Fibroblast of lung (primary cell): Measurements from ENCODE around the gene CREBRF. TPM values are rescaled to one million over a fixed set of nuclear protein-coding genes. Genes with fewer than 3 reads are reported as not detected.

ENCODE experiments used
- DNase-seq, 2 donors: peaks; one replicate each; pipeline versions ENCODE4 v3.0.0 to v3.0.0-alpha.2; 2010; ENCODE audit warnings: low read depth in 2 of 2
- H2AFZ ChIP-seq: 2 replicates; pipeline ENCODE4 v1.5.1; 2012; ENCODE audit warnings: low read length, control low read depth, inconsistent platforms
- H3K27ac ChIP-seq: 2 replicates; pipeline ENCODE4 v1.5.1; 2011; ENCODE audit warnings: low read length, control low read depth; ENCODE audit not compliant: insufficient read depth
- H3K27me3 ChIP-seq: 2 replicates; pipeline ENCODE4 v1.5.1; 2011; ENCODE audit warnings: mild to moderate bottlenecking, low read length; ENCODE audit not compliant: control insufficient read depth, insufficient read depth
- H3K36me3 ChIP-seq: 2 replicates; pipeline ENCODE4 v1.5.1; 2011; ENCODE audit warnings: low read length; ENCODE audit not compliant: control insufficient read depth, insufficient read depth
- H3K4me1 ChIP-seq: 2 replicates; pipeline ENCODE4 v1.5.1; 2011; ENCODE audit warnings: low read length; ENCODE audit not compliant: control insufficient read depth, insufficient read depth; ENCODE audit errors: extremely low read depth
- H3K4me2 ChIP-seq: 2 replicates; pipeline ENCODE4 v1.5.1; 2011; ENCODE audit warnings: low read length, control low read depth; ENCODE audit not compliant: insufficient read depth; ENCODE audit errors: extremely low read depth
- H3K4me3 ChIP-seq, 4 experiments: fragments of 200-600 bp in 1 of 4; sonication (generic) in 1 of 4; replicated peaks in 1 of 4; 2 replicates each; pipeline ENCODE4 v1.5.1; 2011 to 2016; ENCODE audit warnings: low read length in 4 of 4, low read depth in 3 of 4, mild to moderate bottlenecking in 3 of 4, control low read depth in 2 of 4, inconsistent platforms in 1 of 4, mixed read lengths in 1 of 4; ENCODE audit not compliant: insufficient read depth in 1 of 4; ENCODE audit errors: control extremely low read depth in 1 of 4
- H3K79me2 ChIP-seq: 2 replicates; pipeline ENCODE4 v1.5.1; 2012; ENCODE audit warnings: mild to moderate bottlenecking, low read length, inconsistent platforms; ENCODE audit not compliant: control insufficient read depth, insufficient read depth
- H3K9ac ChIP-seq: 2 replicates; pipeline ENCODE4 v1.5.1; 2011; ENCODE audit warnings: mild to moderate bottlenecking, low read length, control low read depth; ENCODE audit not compliant: insufficient read depth
- H3K9me3 ChIP-seq: 2 replicates; pipeline ENCODE4 v1.5.1; 2012; ENCODE audit warnings: low read depth, low read length; ENCODE audit not compliant: control insufficient read depth, insufficient read depth
- H4K20me1 ChIP-seq: 2 replicates; pipeline ENCODE4 v1.5.1; 2011; ENCODE audit warnings: low read length; ENCODE audit not compliant: control insufficient read depth, insufficient read depth; ENCODE audit errors: extremely low read depth
- CTCF ChIP-seq, 2 donors: IDR thresholded peaks in 1 of 2; conservative IDR thresholded peaks in 1 of 2; 1 replicate in 1 of 2; 2 replicates in 1 of 2; pipeline ENCODE4 v1.5.1; 2011 to 2012; ENCODE audit warnings: low read length in 2 of 2, control low read depth in 1 of 2, inconsistent platforms in 1 of 2, low read depth in 1 of 2, mild to moderate bottlenecking in 1 of 2
- EZH2 ChIP-seq: IDR thresholded peaks from 2 replicates; pipeline ENCODE4 v1.5.1; 2012; ENCODE audit warnings: low read length, control low read depth, mild to moderate bottlenecking; ENCODE audit errors: missing control alignments
- polyA plus RNA-seq, 2 donors: library from polyadenylated mRNA; depleted of rRNA in 1 of 2; stranded (reverse) in 1 of 2; unstranded in 1 of 2; fragments of >200 nt; gene quantifications; 2 replicates each; pipeline ENCODE4 v1.2.1, GENCODE V29; 2011 to 2012; ENCODE audit warnings: missing spikeins in 1 of 2
- total RNA-seq: library from RNA; depleted of rRNA; stranded (reverse); fragments of >200 nt; gene quantifications from 2 replicates; pipeline ENCODE4 v1.2.1, GENCODE V29; 2014

Gene CREBRF
- total and polyA plus RNA-seq, 2 donors (not counting 1 experiment from before 2014, with no cell fraction given): 14.4 to 38.8 TPM

GRCh38 chr5:173161148-173161547 lies 105.0 kb downstream of the CREBRF start:
- no peak for DNase-seq
- no peak overlapping the region for H3K9ac ChIP-seq
- peaks cover 11% of the 10 kb centered on the region for H3K36me3 ChIP-seq
- H2AFZ ChIP-seq: no peak overlapping the region
- H3K4me2 ChIP-seq: no peak overlapping the region
- no peaks in the 10 kb centered on the region for H4K20me1 ChIP-seq
- H3K9me3 ChIP-seq: no peaks in the 10 kb centered on the region
- no peak overlapping the region for H3K27ac ChIP-seq
- no peaks in the 10 kb centered on the region for H3K79me2 ChIP-seq
- TF ChIP-seq EZH2: no peak
- TF ChIP-seq CTCF (conservative IDR thresholded peaks at IDR 0.05 in 1 of 2, IDR thresholded peaks at IDR 0.05 in 1 of 2; ENCODE audit: low read depth in 1 of 2, low read length in 2 of 2): no peak
- H3K4me1 ChIP-seq: no peaks in the 10 kb centered on the region
- no peak overlapping the region for H3K4me3 ChIP-seq
- no peaks in the 10 kb centered on the region for H3K27me3 ChIP-seq

- Histone ChIP-seq H3K27ac (no peak overlapping the region), H3K27me3 (no peaks in the 10 kb centered on the region), H3K4me1 (no peaks in the 10 kb centered on the region), H3K9ac (no peak overlapping the region), H3K36me3 (peaks cover 11% of the 10 kb centered on the region), H3K4me2 (no peak overlapping the region), H2AFZ (no peak overlapping the region), H3K9me3 (no peaks in the 10 kb centered on the region), H4K20me1 (no peaks in the 10 kb centered on the region), H3K79me2 (no peaks in the 10 kb centered on the region), H3K4me3 (no peak overlapping the region)
- TF ChIP-seq CTCF (conservative IDR thresholded peaks at IDR 0.05 in 1 of 2, IDR thresholded peaks at IDR 0.05 in 1 of 2; ENCODE audit: low read depth in 1 of 2, low read length in 2 of 2) (no peak), EZH2 (no peak)
- peak in 1 of 2 donors; percentile 67 for DNase-seq
These were observed 107.1 kb downstream of the CREBRF start for GRCh38 chr5:173163219-173163618.

DNA sequence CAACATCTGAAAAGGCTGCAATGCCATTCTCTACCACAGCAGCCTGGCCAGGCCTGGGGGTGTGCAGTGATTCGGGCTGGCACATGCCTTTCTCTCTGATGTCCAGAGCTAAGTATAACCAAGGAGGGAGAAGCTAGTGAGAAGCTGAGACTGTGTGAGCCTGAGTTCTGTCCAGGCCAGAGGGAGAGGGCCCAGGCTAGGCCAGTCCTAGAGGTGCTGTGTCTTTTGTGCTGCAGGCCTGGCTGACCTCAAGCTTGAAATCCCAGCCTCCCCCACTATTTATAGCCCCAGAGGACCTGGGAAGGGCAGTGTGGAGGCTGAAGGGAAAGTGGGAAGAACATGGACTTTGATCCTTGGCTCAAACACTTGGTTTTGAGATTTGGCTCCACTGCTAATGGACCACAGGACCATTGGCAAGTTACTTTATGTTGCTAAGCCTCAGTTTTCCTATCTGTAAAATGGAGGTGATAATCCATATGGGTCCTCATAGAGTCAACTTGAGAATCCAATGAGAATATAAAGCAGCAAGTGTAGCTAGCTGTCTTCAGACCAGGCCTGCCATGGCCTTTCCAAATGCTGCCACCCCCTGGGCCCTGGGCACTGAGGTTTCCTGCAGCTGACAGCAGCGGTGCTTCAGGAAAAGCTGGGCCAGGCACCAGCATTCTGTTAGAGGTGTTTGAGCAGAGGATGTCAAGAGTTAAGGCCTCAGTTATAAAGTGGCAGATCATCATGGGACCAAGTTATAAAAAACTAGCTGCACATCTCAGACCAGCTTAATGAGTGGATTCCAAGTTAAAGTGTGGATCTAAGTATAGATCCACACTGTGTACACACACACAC lies 109.2 kb downstream of the CREBRF start:
- H4K20me1 ChIP-seq: no peaks in the 10 kb centered on the region
- no peak for TF ChIP-seq EZH2
- no peak for TF ChIP-seq CTCF (conservative IDR thresholded peaks at IDR 0.05 in 1 of 2, IDR thresholded peaks at IDR 0.05 in 1 of 2; ENCODE audit: low read depth in 1 of 2, low read length in 2 of 2)
- H3K9ac ChIP-seq: no peak overlapping the region
- no peaks in the 10 kb centered on the region for H3K27me3 ChIP-seq
- H3K36me3 ChIP-seq: peaks cover 6% of the 10 kb centered on the region
- H3K9me3 ChIP-seq: no peaks in the 10 kb centered on the region
- H3K4me1 ChIP-seq: no peaks in the 10 kb centered on the region
- no peak for DNase-seq
- no peak overlapping the region for H3K27ac ChIP-seq
- no peaks in the 10 kb centered on the region for H3K79me2 ChIP-seq
- H3K4me3 ChIP-seq: no peak overlapping the region
- H3K4me2 ChIP-seq: no peak overlapping the region
- H2AFZ ChIP-seq: no peak overlapping the region
